ENCODE results near the gene GSK3B.

GSK3B gene

DNA sequence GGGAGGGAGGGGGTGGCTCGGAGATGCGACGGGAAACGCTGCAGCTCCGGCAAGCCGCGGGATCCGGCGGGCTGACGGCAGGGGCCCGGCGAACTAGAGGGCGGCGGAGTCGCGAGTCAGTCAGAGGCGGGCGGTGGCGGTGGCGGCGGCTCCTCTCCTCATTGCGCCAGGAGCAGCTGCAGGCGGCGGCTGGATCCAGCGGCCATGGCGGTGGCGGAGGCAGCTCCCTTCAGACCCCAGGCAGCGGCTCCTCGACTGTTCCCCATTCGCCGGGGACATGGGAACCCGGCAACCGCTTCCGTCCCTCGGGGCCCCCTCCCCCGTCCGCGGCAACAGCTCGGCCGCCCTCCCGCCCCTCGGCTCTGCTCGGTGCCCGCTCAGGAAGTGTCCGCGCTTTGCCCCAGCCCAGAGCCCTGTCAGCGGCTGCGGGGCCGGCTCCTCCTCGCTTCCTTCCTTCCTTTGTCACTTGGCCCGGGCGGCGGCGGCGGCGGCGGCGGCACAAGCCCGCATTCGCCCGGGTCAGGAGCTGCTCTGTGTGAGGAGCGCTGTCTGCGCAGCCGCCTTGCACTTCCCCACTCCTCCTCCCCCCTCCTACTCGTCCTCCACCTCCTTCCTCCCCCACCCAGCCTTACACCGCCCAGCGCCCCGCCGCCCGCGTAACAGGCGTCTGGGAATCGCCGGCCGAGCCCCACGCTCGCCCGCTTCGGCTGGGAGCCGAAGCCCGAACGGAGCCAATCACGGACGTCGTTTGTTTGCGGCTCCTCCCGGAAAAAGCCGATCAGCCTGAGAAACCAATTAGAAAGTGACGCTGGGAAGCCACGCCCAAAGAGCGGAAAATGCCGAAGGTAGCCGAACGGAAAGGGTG is at the start of gene GSK3B:
TSS of gene GSK3B (minus strand) at position 537 of the 865 bp plus-strand sequence. CDS start 1,013 bp downstream, outside the sequence.
- peak; percentile 60 for DNase-seq (ENCODE audit: low read depth)

DNA sequence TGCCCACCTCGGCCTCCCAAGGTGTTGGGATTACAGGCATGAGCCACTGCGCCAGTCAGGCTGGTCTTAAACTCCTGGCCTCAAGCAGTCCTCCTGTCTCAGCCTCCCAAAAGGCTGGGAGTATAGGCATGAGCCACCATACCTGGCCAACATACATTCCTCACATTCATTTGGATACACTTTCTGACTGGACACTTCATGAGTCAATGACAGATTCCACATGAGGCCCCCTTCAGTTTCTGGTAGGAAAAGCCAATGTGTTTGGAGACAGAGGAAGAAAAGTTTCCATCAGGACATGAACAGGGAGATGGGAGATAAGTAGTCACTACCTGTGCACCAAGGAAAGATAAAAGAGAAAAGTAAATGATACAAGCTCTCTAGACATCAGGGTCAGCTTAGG is 49.4 kb upstream of the GSK3B start:
- DNase-seq (ENCODE audit: low read depth), result no peak

DNA sequence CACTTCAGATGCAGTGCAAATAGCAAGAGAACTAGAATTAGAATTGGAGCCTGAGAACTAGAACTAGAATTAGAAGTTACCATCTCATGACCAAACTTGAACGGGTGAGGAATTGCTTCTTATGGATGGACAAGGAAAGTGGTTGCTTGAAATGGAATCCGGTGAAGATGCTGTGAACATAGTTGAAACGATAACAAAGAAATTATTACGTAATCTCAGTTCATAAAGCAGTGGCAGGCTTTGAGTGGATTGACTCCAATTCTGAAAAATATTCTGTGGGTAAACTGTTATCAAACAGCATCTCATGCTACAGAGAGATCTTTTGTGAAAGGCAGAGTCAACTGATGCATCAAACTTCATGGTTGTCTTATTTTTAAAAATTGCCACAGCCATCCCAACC is 48.0 kb upstream of the GSK3B start:
- no peak for DNase-seq (ENCODE audit: low read depth)

DNA sequence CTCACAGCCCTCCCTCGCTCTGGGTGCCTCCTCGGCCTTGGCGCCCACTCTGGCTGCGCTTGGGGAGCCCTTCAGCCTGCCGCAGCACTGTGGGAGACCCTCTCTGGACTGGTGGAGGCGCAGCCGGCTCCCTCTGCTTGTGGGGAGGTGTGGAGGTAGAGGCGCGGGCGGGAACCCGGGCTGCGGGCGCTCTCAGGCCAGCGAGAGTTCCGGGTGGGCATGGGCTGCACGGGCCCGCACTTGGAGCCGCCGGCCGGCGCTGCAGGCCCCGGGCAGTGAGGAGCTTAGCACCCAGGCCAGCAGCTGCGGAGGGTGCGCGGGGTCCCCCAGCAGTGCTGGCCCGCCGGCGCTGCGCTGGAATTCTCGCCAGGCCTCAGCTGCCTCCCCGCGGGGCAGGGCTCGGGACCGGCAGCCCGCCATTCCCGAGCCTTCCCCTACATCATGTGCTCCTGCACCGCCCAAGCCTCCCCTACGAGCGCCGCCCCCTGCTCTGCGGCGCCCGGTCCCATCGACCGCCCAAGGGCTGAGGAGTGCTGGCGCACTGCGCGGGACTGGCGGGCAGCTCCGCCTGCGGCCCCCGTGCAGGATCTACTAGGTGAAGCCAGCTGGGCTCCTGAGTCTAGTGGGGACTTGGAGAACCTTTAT is 46.0 kb upstream of the GSK3B start:
- no peak for DNase-seq (ENCODE audit: low read depth)

DNA sequence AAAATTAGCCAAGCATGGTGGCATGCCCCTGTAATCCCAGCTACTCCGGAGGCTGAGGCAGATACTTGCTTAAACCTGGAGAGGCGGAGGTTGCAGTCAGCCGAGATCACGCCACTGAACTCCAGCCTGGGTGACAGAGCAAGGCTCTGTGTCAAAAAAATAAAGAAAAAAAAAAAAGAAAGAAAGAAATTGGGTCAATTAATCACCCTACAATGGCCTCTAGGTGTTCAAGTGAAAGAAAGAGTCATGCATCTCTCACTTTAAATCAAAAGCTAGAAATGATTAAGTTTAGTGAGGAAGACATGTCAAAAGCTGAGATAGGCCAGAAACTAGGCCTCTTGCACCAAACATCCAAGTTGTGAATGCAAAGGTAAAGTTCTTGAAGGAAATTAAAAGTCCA is 44.9 kb upstream of the GSK3B start:
- no peak for DNase-seq (ENCODE audit: low read depth)

DNA sequence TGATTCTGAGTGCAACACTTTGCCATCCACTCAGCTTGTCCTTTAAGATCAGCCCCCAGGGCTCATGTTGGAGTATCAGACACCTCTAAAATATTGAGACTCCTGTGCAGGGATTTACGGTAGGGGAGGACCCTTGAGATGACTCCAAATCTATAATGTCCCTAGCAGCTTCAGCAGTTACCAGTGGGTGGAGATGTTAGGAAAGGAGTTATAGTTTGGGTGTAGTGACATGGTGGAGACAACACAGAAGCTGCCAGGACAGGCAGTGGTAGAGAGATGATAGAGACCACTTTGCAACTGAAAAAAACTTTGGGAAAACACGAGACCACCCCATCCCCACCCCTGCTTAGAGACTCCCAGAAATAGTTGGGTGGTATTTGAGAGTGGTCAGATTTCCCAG is 43.3 kb upstream of the GSK3B start:
- no peak for DNase-seq (ENCODE audit: low read depth)

DNA sequence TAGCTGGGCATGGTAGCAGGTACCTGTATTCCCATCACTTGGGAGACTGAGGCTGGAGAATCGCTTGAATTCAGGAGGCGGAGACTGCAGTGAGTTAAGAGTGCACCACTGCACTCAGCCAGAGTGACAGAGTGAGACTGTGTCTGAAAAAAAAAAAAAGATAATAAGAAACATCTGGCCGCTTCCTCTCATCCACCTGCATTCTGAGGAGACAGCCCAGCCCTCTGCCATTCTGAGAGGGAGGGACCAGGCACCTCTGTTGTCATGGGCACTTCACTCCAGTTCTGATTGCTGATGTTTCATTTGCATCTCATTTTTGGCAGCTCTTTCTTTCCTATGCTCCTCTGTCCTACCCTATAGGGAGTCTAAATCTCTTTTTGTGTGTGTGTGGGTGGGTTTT is 36.4 kb upstream of the GSK3B start:
- DNase-seq (ENCODE audit: low read depth), result no peak

DNA sequence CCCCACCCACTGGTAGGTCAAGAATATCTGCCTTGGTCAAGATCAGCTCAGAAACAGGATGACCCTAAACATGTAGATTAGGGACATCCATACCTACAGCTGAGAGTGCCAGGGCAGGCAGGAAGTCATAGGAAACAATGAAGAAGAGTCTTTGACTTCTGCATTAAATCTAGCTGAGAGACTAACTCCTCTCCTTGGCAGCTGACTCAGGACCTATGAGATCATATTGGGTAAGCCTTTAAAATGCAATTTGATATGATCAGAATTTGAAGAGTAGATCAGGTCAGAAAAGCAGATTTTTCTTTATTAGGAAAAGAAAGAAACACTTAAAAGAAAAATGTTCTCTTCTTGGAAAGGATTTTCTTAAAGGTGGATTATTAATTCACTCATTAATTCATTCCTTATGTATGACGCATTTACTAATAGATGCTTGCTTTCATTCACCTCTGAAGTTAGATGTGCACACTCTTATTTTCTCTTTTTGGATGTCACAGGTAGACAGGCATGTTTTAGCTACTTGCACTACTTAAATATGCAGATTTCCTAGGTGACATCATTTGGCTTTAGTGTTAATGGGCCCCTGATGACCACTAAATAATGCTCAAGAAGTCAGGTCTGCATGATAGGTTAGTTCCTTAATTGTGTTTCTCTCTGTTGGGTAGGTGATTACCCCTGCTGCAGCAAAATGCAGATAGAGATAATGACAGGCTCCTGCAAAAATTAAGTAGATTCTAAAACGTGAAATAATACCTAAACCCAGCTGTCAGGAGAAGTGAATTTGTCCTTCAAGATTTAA is 35.7 kb upstream of the GSK3B start:
- no peak for DNase-seq (ENCODE audit: low read depth)

DNA sequence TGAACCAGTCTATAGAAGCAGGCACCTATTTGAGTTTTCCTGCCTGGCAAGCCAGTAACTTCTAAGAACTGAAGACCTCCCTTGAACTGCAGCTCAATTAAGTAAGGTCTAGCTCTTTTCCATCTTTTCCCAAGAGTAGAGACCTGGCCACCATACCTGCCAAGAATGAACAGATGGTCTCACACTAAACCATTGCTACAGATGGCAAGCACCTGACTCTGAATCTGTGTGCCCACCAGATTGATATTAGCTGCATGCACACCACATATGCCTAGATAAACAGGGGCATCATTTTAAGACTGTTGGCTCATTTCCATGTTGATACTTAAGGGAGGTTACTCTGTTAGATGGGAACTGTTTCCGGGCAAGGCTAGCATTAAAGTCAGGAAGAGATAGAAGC is 34.8 kb upstream of the GSK3B start:
- DNase-seq (ENCODE audit: low read depth), result no peak

DNA sequence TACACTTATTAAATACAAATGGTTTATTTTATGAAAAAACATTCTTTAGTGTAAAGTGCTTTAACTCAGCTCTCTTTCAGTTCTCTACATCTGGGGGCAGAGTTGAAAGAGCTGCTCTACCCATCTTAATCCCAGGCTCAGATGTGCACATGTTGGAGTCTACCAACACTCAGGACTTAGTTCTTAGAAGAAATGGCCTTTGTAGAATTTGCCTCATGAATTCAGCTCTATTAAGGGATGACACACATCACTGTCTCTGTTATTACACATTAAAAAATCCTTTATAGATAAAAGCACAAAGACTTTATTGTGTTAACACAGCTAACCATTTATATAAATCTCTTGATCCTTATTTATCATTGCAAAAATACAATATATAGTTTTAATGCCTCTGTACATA is 31.7 kb upstream of the GSK3B start:
- no peak for DNase-seq (ENCODE audit: low read depth)

DNA sequence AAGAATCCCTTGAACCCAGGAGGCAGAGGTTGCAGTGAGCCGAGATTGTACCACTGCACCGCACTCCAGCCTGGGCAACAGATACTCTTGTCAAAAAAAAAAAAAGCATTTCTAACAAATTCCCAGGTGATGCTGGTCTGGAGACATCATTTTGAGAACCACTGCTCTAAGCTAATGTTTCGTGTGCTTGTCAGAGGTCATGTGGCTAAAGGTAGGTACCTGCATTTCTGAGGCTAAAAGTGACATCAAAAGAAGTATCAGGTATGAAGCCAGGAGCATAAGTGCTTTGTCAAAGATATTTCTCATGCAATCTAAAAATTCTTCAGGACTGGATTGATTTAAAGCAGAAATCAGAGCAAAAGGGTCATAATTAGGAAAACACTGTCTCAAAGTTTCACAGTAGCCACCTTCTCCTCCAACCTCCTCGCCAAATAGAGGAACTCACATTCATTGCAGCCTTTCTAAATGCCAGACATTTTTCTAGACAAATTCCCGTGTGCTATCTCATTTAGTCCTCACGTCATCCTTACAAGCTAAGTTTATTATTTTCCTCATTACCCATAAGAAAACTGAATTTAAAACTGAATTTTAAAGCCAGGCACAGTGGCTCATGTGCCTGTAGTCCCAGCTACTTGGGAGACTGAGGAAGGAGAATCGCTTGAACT is 25.7 kb upstream of the GSK3B start:
- no peak for DNase-seq (ENCODE audit: low read depth)

DNA sequence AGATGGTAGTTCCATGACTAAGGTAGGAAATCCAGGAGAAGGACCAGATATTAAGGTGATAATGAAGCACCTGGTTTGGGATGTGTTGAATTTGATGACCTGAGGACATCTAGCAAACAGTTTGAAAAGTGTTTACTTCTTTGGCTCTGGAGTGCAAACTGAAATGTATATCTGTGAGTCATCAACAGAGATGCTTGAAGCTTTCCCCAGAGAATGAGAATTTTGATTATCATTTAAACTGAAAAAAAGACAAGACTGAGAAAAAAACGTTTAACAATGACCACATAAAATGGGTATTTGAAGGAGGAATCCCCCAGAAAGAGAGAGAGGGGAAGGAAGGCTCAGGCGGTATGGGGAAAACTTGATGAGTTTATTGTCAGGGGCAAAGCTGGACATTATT is 20.7 kb upstream of the GSK3B start:
- no peak for DNase-seq (ENCODE audit: low read depth)

DNA sequence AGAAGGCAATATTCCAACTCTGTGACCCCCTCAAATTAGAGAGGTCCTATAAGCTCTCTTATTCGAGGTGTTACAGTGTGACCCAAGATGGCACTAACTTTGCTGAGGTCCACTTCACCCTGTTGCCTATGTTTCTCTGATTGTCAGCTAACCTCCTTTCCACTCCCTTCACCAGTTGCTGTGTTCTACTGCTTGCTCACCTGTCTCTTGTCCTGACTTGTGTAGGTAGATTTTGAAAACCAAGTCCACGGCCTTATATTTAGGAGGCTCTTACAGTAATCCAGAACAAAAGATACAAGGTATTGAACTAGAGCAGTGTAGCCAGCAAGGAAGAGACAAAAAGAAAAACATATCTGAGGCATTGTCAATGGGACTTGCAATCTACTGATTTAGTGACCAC is 20.1 kb upstream of the GSK3B start:
- DNase-seq (ENCODE audit: low read depth), result no peak

DNA sequence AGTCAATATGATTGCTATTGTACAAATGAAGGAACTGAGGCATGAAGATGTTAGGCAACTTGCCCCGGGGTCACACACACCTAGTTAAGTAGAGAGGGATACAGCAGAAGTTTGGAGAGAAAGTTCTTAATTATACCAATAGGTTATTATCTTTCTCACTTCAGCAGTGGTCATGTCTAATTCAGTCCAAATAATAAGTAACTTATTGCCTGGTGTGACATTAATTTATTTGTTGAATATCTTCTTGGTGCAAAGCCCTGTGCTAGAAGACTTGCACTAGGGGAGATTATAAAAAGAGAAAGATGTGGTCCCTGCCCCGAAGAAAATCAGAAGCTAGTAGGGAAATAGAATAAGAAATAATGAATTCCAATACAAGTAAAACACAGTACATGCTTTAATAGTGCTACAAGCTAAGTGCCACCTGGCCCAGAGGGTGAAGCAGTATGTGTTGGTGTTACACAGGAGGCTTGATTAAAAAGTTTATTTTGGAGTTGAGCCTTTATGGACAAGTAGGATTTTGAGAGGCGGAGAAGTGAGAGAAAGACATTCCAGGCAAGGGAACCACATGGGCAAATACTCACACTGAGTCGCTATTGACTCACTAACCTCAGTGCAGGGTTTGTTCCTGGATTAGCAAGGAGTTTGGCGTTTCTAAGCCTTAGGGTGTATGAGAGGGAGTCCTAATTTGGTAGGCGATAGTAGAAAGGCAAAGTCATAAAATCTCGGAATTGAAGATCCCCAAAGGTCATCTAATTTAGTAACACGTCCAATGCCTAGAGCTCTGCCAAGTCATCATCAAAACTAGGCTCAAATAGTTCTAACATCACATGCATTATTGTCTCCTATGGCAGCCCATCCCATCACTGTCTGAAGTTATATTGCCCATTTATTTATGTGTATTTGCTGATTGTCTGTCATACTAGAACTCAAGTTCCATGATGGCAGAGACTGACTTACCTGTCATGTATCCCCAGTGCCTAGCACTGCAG is 19.2 kb upstream of the GSK3B start:
- no peak for DNase-seq (ENCODE audit: low read depth)

DNA sequence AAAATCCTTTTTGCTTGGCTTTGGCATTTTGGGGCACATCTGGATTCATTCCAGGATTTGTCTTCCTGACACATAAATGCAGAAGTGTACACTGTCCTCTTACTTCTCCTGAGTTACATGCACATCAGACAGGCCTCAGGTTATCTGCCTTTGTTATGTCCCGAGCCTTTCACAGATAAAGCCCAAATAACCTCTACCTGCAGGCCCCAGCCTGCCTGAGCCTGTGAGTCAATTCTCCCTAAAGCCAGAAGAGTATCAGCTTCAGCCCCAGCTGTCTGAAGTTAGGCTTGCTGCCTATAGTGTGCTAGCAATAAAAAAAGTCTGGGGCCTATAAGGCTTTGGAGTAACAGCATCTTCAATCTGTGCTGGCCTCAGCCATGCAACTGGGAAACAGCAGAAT is 17.7 kb upstream of the GSK3B start:
- no peak for DNase-seq (ENCODE audit: low read depth)

DNA sequence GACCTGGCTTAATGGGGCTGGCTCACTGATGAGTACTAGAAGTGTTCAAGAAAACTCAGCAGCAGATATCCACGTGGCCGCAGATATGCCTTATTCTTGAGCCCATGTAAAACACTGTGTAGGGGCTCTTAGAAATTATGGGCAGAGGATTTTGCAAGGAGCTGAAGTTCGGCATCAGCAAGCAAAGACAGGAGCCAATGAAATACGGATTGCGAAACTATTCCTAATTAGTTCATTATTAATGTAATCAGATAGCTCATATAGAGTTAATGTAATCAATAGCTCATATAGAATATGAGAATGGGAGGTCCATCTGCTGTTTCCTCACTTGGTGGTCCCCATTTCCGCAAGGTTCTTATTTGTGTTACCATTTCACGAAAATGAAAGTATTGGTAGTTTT is 9.0 kb upstream of the GSK3B start:
- no peak for DNase-seq (ENCODE audit: low read depth)

DNA sequence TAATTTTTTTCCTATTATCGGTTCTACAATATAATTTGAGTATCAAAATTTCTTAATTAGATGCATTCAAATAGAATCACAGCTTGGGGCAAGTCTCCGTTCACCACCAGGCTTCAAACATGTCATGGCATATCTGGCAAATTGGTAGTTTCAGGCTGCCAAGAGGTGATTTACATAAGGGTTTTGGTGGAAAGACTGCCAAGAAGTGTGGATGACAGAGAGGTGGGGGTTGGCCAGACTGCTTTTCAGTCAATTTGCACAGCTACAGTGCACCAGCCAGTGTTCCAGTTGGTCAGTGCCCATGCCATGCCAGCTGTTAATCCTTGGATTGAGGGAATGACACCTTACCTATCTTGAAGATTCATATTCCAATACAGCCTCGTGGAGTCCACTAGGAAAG is 8.4 kb upstream of the GSK3B start:
- DNase-seq (ENCODE audit: low read depth), result no peak

DNA sequence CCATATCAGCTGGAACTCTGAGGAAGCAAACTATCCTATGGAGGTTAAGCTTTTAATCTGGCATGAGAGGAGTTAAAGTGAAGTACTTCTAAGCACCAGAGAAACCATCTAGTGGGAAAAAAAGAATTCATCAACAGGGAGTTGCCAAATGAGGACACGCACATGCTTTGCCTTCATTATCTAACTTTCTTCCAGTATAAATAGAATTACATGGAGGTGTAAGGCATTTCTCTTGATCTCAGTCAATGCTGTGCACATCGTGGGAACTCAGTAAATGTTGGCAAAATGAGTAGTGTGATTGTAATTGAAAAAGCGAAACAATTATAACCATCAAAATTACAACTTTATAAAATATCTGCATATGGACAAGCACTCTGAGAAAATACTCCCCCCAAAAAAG is 8.0 kb upstream of the GSK3B start:
- DNase-seq (ENCODE audit: low read depth), result no peak

DNA sequence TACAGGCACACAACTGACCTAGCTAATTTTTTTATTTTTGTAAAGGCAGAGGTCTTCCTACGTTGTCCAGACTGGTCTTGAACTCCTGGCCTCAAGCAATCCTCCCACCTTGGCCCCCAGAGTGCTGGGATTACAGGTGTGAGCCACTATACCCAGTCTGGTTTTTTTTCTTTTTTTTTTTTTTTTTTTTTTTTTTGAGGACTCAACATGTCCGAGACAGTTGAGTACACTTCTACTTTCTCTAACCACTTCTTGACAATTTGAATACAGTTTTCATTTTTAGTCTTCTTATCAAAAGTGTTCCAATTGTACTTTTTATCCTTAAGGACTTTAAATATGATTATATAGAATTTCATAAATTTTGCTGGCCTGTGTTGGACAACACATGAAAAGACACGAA is 7.4 kb upstream of the GSK3B start:
- no peak for DNase-seq (ENCODE audit: low read depth)

DNA sequence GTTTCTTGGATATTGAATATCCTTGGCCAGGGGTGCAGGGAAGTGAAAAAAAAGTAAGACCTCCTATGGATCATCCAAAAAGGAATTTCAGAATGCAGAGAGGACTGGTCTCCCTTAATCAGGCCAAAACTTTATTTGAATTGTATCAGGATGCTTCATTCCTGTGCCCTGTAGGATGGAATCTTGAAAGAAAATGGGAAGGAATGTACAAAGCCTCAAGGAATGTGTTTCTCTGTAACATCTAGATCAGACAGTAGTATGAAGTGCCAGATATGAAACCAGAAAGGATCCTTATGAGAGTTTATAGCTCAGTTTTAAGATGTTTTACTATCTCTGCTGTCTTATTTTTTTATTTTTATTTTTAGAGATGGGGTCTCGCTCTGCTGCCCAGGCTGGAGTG is 6.5 kb upstream of the GSK3B start:
- no peak for DNase-seq (ENCODE audit: low read depth)

DNA sequence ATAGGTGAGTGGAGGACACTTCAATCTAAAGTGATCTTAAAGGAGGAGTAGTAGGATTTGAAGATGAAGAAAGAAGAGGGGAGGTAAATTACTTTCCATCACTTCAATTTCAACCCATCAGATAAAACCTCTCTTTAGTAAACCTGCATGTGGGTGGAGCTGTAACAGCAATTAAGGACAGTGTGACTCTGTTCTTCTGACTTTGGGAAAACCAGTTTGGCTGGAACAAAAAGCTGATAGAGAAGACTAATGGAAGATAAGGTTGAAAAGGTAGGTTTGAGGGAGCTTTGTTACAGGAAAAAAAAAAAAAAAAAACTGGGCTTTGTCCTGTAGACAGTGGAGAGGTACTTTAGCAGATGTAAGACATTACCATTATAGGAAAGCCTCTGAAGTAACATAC is 4.5 kb upstream of the GSK3B start:
- no peak for DNase-seq (ENCODE audit: low read depth)

All from activated gamma-delta T cell treated with anti-CD3 and anti-CD28 coated beads, Interleukin-2, amount 50 U/mL, for 16 hours (primary cell).